ENCODE measurements around the gene CUX1.
"Not testable (repeated sequence)": the region's sequence is repeated elsewhere in the genome, so short reads cannot be mapped to it uniquely, and the experiment has no call there.

The CUX1 gene

DNA sequence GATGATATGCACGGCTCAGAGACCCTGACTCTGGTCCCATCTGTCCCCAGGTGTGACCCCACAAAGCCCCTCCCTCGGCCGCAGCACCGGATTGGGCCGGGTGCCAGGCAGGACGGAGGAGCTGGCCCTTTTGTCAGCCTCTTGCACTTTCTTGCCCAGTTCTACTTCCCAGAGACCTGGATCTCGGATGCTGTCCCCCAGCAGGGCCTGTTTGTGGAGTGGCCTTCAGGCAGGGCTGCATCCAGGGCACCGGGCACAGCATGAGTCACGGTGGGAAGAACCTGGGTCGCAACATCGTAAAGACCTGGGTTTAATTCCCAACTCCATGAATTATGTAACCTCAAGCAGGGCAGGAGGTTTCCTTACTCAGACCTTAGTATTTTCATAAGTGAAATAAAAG, 310.9 kb downstream of the CUX1 start:
- no peak overlapping the region for H3K4me3 ChIP-seq (ENCODE audit: control insufficient read depth, low read depth, low read length)
- TF ChIP-seq, protein P1, sequence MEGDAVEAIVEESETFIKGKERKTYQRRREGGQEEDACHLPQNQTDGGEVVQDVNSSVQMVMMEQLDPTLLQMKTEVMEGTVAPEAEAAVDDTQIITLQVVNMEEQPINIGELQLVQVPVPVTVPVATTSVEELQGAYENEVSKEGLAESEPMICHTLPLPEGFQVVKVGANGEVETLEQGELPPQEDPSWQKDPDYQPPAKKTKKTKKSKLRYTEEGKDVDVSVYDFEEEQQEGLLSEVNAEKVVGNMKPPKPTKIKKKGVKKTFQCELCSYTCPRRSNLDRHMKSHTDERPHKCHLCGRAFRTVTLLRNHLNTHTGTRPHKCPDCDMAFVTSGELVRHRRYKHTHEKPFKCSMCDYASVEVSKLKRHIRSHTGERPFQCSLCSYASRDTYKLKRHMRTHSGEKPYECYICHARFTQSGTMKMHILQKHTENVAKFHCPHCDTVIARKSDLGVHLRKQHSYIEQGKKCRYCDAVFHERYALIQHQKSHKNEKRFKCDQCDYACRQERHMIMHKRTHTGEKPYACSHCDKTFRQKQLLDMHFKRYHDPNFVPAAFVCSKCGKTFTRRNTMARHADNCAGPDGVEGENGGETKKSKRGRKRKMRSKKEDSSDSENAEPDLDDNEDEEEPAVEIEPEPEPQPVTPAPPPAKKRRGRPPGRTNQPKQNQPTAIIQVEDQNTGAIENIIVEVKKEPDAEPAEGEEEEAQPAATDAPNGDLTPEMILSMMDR (conservative IDR thresholded peaks at IDR 0.05; ENCODE audit: control insufficient read depth, insufficient read depth, low read depth, low read length), result no peak
- no peak for DNase-seq (ENCODE audit: low read depth)

DNA sequence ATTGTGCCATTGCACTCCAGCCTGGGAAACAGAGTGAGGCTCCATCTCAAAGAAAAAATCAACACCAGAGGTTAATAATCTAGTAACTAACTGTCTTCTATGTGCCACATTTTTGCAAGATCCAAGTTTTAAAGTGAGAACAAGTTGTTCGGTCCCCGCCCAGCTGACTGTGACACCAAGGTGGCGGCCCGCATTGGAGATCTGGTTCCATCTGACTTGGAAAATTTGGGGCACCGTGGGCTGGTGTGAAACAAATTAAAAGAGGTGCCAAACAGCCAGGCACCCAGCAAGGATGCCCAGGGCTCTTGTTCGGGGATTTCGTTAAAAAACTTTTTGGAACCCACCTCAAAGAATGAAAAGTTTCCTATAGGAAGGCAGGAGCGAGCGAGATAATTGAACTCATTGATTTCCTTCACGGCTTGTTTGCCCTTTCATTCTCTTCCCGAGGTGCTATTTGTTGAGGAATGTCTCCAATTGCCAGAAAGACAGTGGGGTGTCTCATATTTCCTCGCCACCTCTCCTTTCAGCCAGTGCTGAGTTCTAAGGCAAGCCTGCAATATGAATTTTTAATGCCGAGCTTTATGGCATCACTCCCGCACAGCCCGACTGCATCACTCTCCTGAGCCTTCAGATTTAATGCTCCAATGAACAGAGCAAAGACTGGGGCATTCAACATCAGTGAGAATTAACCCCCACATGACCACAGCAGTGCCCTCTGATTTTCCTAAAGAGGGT, 312.4 kb downstream of the CUX1 start:
- DNase-seq (ENCODE audit: low read depth), result no peak
- TF ChIP-seq, protein P1 (conservative IDR thresholded peaks at IDR 0.05; ENCODE audit: control insufficient read depth, insufficient read depth, low read depth, low read length), result no peak

DNA sequence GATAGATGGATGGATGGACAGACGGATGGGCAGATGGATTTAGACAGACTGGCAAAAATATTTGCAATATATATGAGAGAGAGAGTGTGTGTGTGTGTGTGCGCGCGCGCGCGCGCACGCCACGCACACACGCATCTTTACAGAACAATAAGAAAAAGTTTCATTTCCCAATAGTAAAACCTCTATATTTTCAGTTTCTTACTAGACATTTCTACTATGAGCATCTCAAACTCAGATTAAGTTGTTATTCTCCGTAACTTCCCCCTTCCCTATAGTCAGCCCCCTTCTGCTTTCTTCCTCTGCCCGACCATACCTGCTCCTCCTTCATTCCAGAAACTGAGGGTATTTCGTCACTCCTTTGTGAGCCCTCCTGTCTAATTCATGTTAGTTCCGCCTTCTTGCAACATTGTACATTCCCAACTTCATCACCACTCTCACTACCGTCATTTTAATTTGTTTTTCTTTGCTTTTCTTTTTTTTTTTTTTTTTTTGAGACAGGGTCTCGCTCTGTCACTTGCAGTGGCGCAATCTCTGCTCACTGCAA, 314.9 kb downstream of the CUX1 start:
- H3K4me3 ChIP-seq (ENCODE audit: control insufficient read depth, low read depth, low read length), result no peak overlapping the region
- DNase-seq (ENCODE audit: low read depth), result no peak
- TF ChIP-seq, protein P1 (conservative IDR thresholded peaks at IDR 0.05; ENCODE audit: control insufficient read depth, insufficient read depth, low read depth, low read length), result no peak

More for the DNA sequence above, 312.4 kb downstream of the CUX1 start:
- no peak overlapping the region for H3K4me3 ChIP-seq (ENCODE audit: control insufficient read depth, low read depth, low read length)

DNA sequence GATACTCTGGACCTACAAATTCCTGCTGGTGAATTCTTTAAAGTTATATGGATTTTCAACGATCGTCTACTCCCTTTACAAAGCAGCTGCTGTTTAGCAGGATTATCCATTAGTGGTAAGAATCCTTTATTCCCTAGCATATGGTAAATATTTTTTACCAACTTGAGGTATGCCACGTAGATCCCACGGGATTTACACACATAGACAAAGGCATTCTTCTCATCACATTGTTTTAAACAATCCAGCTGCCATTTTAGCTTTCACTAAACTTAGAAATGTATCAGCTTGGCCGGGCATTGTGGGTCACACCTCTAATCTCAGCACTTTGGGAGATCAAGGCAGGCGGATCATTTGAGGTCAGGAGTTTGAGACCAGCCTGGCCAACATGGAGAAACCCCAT, 321.2 kb downstream of the CUX1 start:
- TF ChIP-seq, protein P1 (conservative IDR thresholded peaks at IDR 0.05; ENCODE audit: control insufficient read depth, insufficient read depth, low read depth, low read length), result no peak
- DNase-seq (ENCODE audit: low read depth), result no peak
- no peak overlapping the region for H3K4me3 ChIP-seq (ENCODE audit: control insufficient read depth, low read depth, low read length)

DNA sequence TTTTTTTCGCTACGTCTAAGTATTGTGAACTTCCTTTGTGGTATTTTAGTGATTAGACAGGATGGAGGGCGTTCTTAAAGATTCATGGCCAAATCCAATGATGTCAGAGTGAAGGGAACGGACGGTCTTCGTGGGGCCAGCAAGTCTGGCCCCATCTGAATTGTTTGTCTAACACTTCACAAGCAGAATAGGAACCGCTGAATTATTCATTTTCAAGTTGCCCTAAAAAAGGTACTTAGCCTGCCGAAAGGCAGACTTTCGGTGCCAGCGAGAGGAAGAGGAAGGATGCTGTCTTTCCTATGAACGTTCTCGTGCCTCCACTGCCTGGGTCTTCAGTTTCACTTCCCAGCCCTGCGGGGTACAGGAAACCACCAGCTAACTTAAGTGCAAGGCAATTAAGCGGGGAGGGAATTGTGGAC, 323.5 kb downstream of the CUX1 start:
- no peak overlapping the region for H3K4me3 ChIP-seq (ENCODE audit: control insufficient read depth, low read depth, low read length)
- TF ChIP-seq, protein P1 (conservative IDR thresholded peaks at IDR 0.05; ENCODE audit: control insufficient read depth, insufficient read depth, low read depth, low read length), result no peak
- DNase-seq (ENCODE audit: low read depth), result no peak

DNA sequence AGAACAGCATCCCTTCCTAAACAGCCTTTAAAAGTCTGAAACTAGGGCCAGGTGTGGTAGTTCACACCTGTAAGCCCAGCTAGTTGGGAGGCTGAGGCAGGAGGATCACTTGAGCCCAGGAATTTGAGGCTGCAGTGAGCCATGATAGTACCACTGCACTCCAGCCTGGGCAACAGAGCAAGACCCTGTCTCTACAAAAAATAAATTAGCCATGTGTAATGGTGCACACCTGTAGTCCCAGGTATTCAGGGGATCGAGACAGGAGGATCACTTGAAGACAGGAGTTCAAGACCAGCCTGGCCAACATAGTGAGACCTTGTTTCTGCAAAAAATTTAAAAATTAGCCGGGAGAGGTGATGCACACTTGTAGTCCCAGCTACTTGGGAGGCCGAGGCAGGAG, 325.0 kb downstream of the CUX1 start:
- not testable (repeated sequence) for H3K4me3 ChIP-seq (ENCODE audit: control insufficient read depth, low read depth, low read length); DNase-seq (ENCODE audit: low read depth)

DNA sequence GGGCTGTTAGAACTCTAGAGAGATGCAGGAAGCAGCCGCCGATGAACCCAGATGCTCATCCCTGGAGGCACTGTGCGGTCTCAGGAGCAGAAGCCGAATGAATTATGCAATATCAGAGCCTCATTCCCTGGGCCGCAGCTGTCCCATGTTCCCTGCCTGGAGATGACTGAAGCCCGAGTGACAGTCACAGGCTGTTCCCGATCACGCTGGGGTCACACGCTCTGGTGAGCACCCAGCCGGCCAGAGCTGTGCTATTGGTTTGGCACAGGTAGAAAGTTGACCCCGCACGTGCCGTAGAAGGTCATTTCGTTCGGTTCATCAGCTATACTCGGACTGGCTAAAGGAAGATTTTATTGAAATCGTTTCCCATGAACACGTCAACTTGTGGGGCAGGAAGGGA, 328.7 kb downstream of the CUX1 start:
- TF ChIP-seq, protein P1 (conservative IDR thresholded peaks at IDR 0.05; ENCODE audit: control insufficient read depth, insufficient read depth, low read depth, low read length), result no peak
- DNase-seq (ENCODE audit: low read depth), result no peak
- no peak overlapping the region for H3K4me3 ChIP-seq (ENCODE audit: control insufficient read depth, low read depth, low read length)

All from fibroblast of mammary gland (primary cell).